Naive thymus-derived CD4-positive, alpha-beta T cell (primary cell): ENCODE measurements around the gene EIF4E. TPM values are rescaled to one million over a fixed set of nuclear protein-coding genes. Genes with fewer than 3 reads are reported as not detected.

Experiments used
- ATAC-seq: fragments of 150-1000 bp; cut with Tn5 transposase; 2 replicates; pipeline ENCODE4 v1.10.0; 2021; ENCODE audit warnings: mild to moderate bottlenecking, moderate library complexity
- CTCF ChIA-PET: fragments of 350-600 bp; sonication (Branson Sonifier 250); formaldehyde crosslinking; loops from one replicate; lab custom pipeline; 2021; ENCODE audit warnings: antibody characterized with exemption; lab: Charles Lee
- POLR2A ChIA-PET: fragments of 350-600 bp; sonication (Branson Sonifier 250); formaldehyde crosslinking; loops from one replicate; lab custom pipeline; 2021; ENCODE audit warnings: antibody characterized with exemption, inconsistent platforms; lab: Charles Lee
- DNase-seq, 9 donors: peaks; one replicate each; pipeline versions ENCODE4 v3.0.0 to v3.0.0-alpha.2; 2020 to 2022; ENCODE audit warnings: mixed read lengths in 1 of 9
- H3K27ac ChIP-seq: one replicate; pipeline ENCODE4 v1.7.0; 2013; ENCODE audit warnings: mild to moderate bottlenecking, low read depth, low read length, moderate library complexity
- H3K27me3 ChIP-seq, 2 donors: one replicate each; pipeline ENCODE4 v1.7.0; 2013; ENCODE audit warnings: low read length in 2 of 2, mild to moderate bottlenecking in 2 of 2, moderate library complexity in 2 of 2; ENCODE audit not compliant: control insufficient read depth in 2 of 2, insufficient read depth in 2 of 2
- H3K36me3 ChIP-seq, 3 experiments: 1 replicate in 2 of 3; 2 replicates in 1 of 3; pipeline ENCODE4 v1.7.0; 2013; ENCODE audit warnings: low read length in 3 of 3, mild to moderate bottlenecking in 3 of 3, moderate library complexity in 1 of 3; ENCODE audit not compliant: insufficient read depth in 3 of 3, control insufficient read depth in 2 of 3
- H3K4me1 ChIP-seq, 2 donors: one replicate each; pipeline ENCODE4 v1.7.0; 2013; ENCODE audit warnings: low read length in 2 of 2, mild to moderate bottlenecking in 2 of 2, moderate library complexity in 1 of 2; ENCODE audit not compliant: control insufficient read depth in 2 of 2, insufficient read depth in 2 of 2
- H3K4me3 ChIP-seq: 2 replicates; pipeline ENCODE4 v1.7.0; 2013; ENCODE audit warnings: mild to moderate bottlenecking, low read length
- H3K9me3 ChIP-seq, 3 experiments: 1 replicate in 2 of 3; 2 replicates in 1 of 3; pipeline ENCODE4 v1.7.0; 2013; ENCODE audit warnings: low read length in 3 of 3; ENCODE audit not compliant: control insufficient read depth in 2 of 3
- H3K27ac Mint-ChIP-seq, 9 donors: one replicate each; pipeline ENCODE4 v1.8.0; 2020 to 2022; ENCODE audit warnings: mixed read lengths in 9 of 9, mild to moderate bottlenecking in 8 of 9, moderate library complexity in 5 of 9, inconsistent platforms in 2 of 9
- H3K27me3 Mint-ChIP-seq, 5 donors: one replicate each; pipeline ENCODE4 v1.8.0; 2021 to 2022; ENCODE audit warnings: mixed read lengths in 5 of 5, mild to moderate bottlenecking in 1 of 5
- H3K36me3 Mint-ChIP-seq, 5 donors: one replicate each; pipeline ENCODE4 v1.8.0; 2020 to 2022; ENCODE audit warnings: mixed read lengths in 5 of 5, mild to moderate bottlenecking in 3 of 5, inconsistent platforms in 1 of 5
- H3K4me1 Mint-ChIP-seq, 7 donors: one replicate each; pipeline ENCODE4 v1.8.0; 2020 to 2022; ENCODE audit warnings: mixed read lengths in 7 of 7, mild to moderate bottlenecking in 3 of 7, inconsistent platforms in 1 of 7
- H3K4me3 Mint-ChIP-seq, 10 donors: one replicate each; pipeline ENCODE4 v1.8.0; 2020 to 2022; ENCODE audit warnings: mild to moderate bottlenecking in 10 of 10, mixed read lengths in 10 of 10, moderate library complexity in 6 of 10, inconsistent platforms in 2 of 10
- H3K9me3 Mint-ChIP-seq, 11 donors: one replicate each; pipeline ENCODE4 v1.8.0; 2020 to 2022; ENCODE audit warnings: mixed read lengths in 11 of 11, mild to moderate bottlenecking in 4 of 11, inconsistent platforms in 1 of 11, moderate library complexity in 1 of 11
- intact Hi-C, 2 donors: fragments of 100-400 bp; cut with micrococcal nuclease; formaldehyde crosslinking; loops; one replicate each; pipeline ENCODE4 v1.15.1; 2023
- polyA plus RNA-seq, 2 donors: library from polyadenylated mRNA; unstranded; fragments of 300-500 nt; fragmentation: Illumina TruSeq; gene quantifications; one replicate each; pipeline ENCODE4 v1.2.3, GENCODE V29; 2021
- total RNA-seq, 6 experiments: library from RNA in 5 of 6; stranded (reverse) in 5 of 6; gene quantifications; 1 replicate in 5 of 6; 2 replicates in 1 of 6; pipeline ENCODE4 v1.2.3 and lab custom pipeline; 2021 to 2026

The EIF4E gene
- total and polyA plus RNA-seq, 7 experiments from 2014 or later = 53.0 to 96.1 (median 63.0) TPM

- no peaks in the 10 kb centered on the region for H3K27me3 Mint-ChIP-seq
- ATAC-seq = no peak
- H3K4me3 Mint-ChIP-seq = peak overlapping the region in 4 of 10 donors; percentile 10 to 56 (median 35)
- H3K36me3 ChIP-seq = no peaks in the 10 kb centered on the region
- ChIA-PET CTCF (no interaction called here), POLR2A (no interaction called here)
- H3K27ac Mint-ChIP-seq = peak overlapping the region in 2 of 9 donors; percentile 15 to 38
- no peaks in the 10 kb centered on the region for H3K9me3 Mint-ChIP-seq
- H3K9me3 ChIP-seq = no peaks in the 10 kb centered on the region
- no peak for DNase-seq
- no peaks in the 10 kb centered on the region for H3K27me3 ChIP-seq
- peaks cover 17% of the 10 kb centered on the region in 2 donors for H3K4me1 ChIP-seq
- no peak overlapping the region for H3K4me3 ChIP-seq
- intact Hi-C loops = no loop called here
- peaks cover 0 to 13% (median 8%) of the 10 kb centered on the region in 5 donors for H3K36me3 Mint-ChIP-seq
- no peak overlapping the region for H3K27ac ChIP-seq
- H3K4me1 Mint-ChIP-seq = peaks cover 27 to 78% (median 59%) of the 10 kb centered on the region in 7 donors
Measured at GRCh38 chr4:98908703-98909262, 20.1 kb downstream of the EIF4E start.

- no peak overlapping the region for H3K27ac ChIP-seq
- ChIA-PET POLR2A (no interaction called here), CTCF (no interaction called here)
- Mint-ChIP-seq H3K27me3 (no peaks in the 10 kb centered on the region), H3K4me1 (peaks cover 27 to 80% (median 60%) of the 10 kb centered on the region in 7 donors), H3K9me3 (no peaks in the 10 kb centered on the region), H3K27ac (peak overlapping the region in 2 of 9 donors; percentile 11 to 15), H3K36me3 (peaks cover 0 to 13% (median 8%) of the 10 kb centered on the region in 5 donors), H3K4me3 (peak overlapping the region in 2 of 10 donors; percentile 24 to 28)
- H3K9me3 ChIP-seq = no peaks in the 10 kb centered on the region
- no peak for ATAC-seq
- H3K4me3 ChIP-seq = no peak overlapping the region
- no peaks in the 10 kb centered on the region for H3K36me3 ChIP-seq
- H3K27me3 ChIP-seq = no peaks in the 10 kb centered on the region
- no peak for DNase-seq
- intact Hi-C loops = no loop called here
- H3K4me1 ChIP-seq = peaks cover 17% of the 10 kb centered on the region in 2 donors
Measured at GRCh38 chr4:98908182-98908581, 20.8 kb downstream of the EIF4E start.

GRCh38 chr4:98905839-98906238, 23.1 kb downstream of the EIF4E start:
- ChIA-PET POLR2A (no interaction called here), CTCF (no interaction called here)
- Histone ChIP-seq H3K36me3 (peaks cover 0 to 6% (median 0%) of the 10 kb centered on the region in 3 experiments), H3K4me1 (peaks cover 17% of the 10 kb centered on the region in 2 donors), H3K27ac (no peak overlapping the region), H3K4me3 (no peak overlapping the region), H3K9me3 (no peaks in the 10 kb centered on the region), H3K27me3 (no peaks in the 10 kb centered on the region)
- no peak for DNase-seq
- Mint-ChIP-seq H3K27me3 (no peaks in the 10 kb centered on the region), H3K27ac (peak overlapping the region in 6 of 9 donors; percentile 1 to 60 (median 42)), H3K9me3 (peaks cover 0 to 5% (median 0%) of the 10 kb centered on the region in 11 donors), H3K36me3 (peaks cover 6 to 31% (median 26%) of the 10 kb centered on the region in 5 donors), H3K4me1 (peaks cover 27 to 89% (median 73%) of the 10 kb centered on the region in 7 donors), H3K4me3 (peak overlapping the region in 3 of 10 donors; percentile 15 to 55 (median 23))
- intact Hi-C loops = loop anchor here in 1 of 2 donors (2.0 kb wide), 1 partner anchor 15 kb away; no protein-coding TSS in a partner anchor
- ATAC-seq = no peak

GRCh38 chr4:98905297-98905696, 23.6 kb downstream of the EIF4E start:
- peaks cover 30 to 89% (median 78%) of the 10 kb centered on the region in 7 donors for H3K4me1 Mint-ChIP-seq
- peaks cover 6 to 35% (median 31%) of the 10 kb centered on the region in 5 donors for H3K36me3 Mint-ChIP-seq
- H3K27ac Mint-ChIP-seq = peak overlapping the region in 5 of 9 donors; percentile 17 to 53 (median 34)
- Histone ChIP-seq H3K27me3 (no peaks in the 10 kb centered on the region), H3K4me3 (no peak overlapping the region), H3K9me3 (no peaks in the 10 kb centered on the region), H3K4me1 (peaks cover 17% of the 10 kb centered on the region in 2 donors), H3K27ac (no peak overlapping the region), H3K36me3 (peaks cover 0 to 6% (median 0%) of the 10 kb centered on the region in 3 experiments)
- no peaks in the 10 kb centered on the region for H3K27me3 Mint-ChIP-seq
- DNase-seq (no peak), ATAC-seq (no peak)
- peak overlapping the region in 1 of 10 donors; percentile 55 for H3K4me3 Mint-ChIP-seq
- H3K9me3 Mint-ChIP-seq = peaks cover 0 to 5% (median 0%) of the 10 kb centered on the region in 11 donors
- ChIA-PET CTCF (no interaction called here), POLR2A (no interaction called here)
- intact Hi-C loops = loop anchor here in 1 of 2 donors (2.0 kb wide), 1 partner anchor 14 kb away; no protein-coding TSS in a partner anchor

- H3K36me3 ChIP-seq = peaks cover 0 to 6% (median 0%) of the 10 kb centered on the region in 3 experiments
- H3K9me3 Mint-ChIP-seq = peaks cover 0 to 5% (median 0%) of the 10 kb centered on the region in 11 donors
- POLR2A ChIA-PET = no interaction called here
- peak overlapping the region in 3 of 9 donors; percentile 29 to 58 (median 45) for H3K27ac Mint-ChIP-seq
- peaks cover 7 to 8% of the 10 kb centered on the region in 2 donors for H3K4me1 ChIP-seq
- ATAC-seq = no peak
- intact Hi-C loops = loop anchor here in 1 of 2 donors (2.0 kb wide), 1 partner anchor 13 kb away; no protein-coding TSS in a partner anchor
- peaks cover 6 to 37% (median 36%) of the 10 kb centered on the region in 5 donors for H3K36me3 Mint-ChIP-seq
- no peak overlapping the region for H3K27ac ChIP-seq
- H3K9me3 ChIP-seq = no peaks in the 10 kb centered on the region
- H3K4me3 ChIP-seq = no peak overlapping the region
- no peak overlapping the region for H3K4me3 Mint-ChIP-seq
- H3K27me3 ChIP-seq = no peaks in the 10 kb centered on the region
- peaks cover 26 to 87% (median 72%) of the 10 kb centered on the region in 7 donors for H3K4me1 Mint-ChIP-seq
- no peak for DNase-seq
- CTCF ChIA-PET = no interaction called here
- H3K27me3 Mint-ChIP-seq = no peaks in the 10 kb centered on the region
Measured at GRCh38 chr4:98903963-98904362, 25.0 kb downstream of the EIF4E start.

- no peak overlapping the region for H3K4me3 Mint-ChIP-seq
- no peaks in the 10 kb centered on the region for H3K27me3 Mint-ChIP-seq
- H3K4me3 ChIP-seq = no peak overlapping the region
- no peak for DNase-seq
- H3K36me3 ChIP-seq = peaks cover 0 to 6% (median 0%) of the 10 kb centered on the region in 3 experiments
- H3K27me3 ChIP-seq = no peaks in the 10 kb centered on the region
- no peaks in the 10 kb centered on the region for H3K9me3 ChIP-seq
- peaks cover 6 to 38% (median 38%) of the 10 kb centered on the region in 5 donors for H3K36me3 Mint-ChIP-seq
- CTCF ChIA-PET = no interaction called here
- H3K27ac ChIP-seq = no peak overlapping the region
- peaks cover 0 to 5% (median 0%) of the 10 kb centered on the region in 11 donors for H3K9me3 Mint-ChIP-seq
- H3K4me1 Mint-ChIP-seq = peaks cover 26 to 85% (median 69%) of the 10 kb centered on the region in 7 donors
- peaks cover 7 to 8% of the 10 kb centered on the region in 2 donors for H3K4me1 ChIP-seq
- no peak for ATAC-seq
- intact Hi-C loops = no loop called here
- POLR2A ChIA-PET = no interaction called here
- H3K27ac Mint-ChIP-seq = peak overlapping the region in 4 of 9 donors; percentile 29 to 53 (median 40)
Measured at GRCh38 chr4:98903561-98903960, 25.4 kb downstream of the EIF4E start.
